GM18499 (cell line): ENCODE results near the gene PCDHGA2.
"Not testable (repeated sequence)": the region's sequence is repeated elsewhere in the genome, so short reads cannot be mapped to it uniquely, and the experiment has no call there.

ENCODE experiments used
- ATAC-seq: cut with Tn5 transposase; IDR thresholded peaks from one replicate; pipeline ENCODE4 v1.9.1; 2021; ENCODE audit warnings: moderate number of reproducible peaks; ENCODE audit not compliant: insufficient read depth, unreplicated experiment

The PCDHGA2 gene

GRCh38 chr5:141375444-141376155 lies 37.0 kb downstream of the PCDHGA2 start:
- ATAC-seq, result not testable (repeated sequence)

DNA sequence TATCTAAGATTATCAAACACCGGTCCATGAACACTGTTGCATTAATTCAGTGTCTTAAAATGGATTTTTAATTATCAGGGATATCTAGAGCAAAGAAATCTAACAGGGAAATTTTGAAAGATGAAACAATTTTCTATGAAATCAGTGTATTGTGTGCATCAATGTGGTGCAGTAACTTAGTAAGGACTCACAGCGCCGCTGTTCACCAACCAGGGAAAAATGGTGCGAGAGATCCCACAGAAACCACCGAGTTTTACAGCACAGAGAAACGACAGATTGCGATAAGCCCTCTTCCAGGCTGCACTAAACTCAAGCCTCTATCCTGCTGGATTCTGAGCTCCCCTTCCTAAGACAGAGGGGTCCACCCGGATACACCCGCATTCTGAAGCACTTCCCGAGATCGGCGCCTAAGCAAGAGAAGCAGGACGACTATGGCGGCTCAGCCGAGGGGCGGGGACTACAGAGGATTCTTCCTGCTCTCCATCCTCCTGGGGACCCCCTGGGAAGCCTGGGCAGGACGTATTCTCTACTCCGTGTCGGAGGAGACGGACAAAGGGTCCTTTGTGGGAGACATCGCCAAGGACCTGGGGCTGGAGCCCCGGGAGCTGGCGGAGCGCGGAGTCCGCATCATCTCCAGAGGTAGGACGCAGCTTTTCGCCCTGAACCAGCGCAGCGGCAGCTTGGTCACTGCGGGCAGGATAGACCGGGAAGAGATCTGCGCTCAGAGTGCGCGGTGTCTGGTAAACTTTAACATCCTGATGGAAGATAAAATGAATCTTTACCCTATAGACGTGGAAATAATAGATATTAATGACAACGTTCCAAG lies 44.1 kb downstream of the PCDHGA2 start, which contains the start of gene PCDHGA7:
PCDHGA7 (plus strand) TSS at position 274 of the 826 bp plus-strand sequence; CDS start at position 432, 158 bp downstream.
- ATAC-seq, result no peak

GRCh38 chr5:141383345-141383744 lies 44.8 kb downstream of the PCDHGA2 start:
- ATAC-seq, result no peak

DNA sequence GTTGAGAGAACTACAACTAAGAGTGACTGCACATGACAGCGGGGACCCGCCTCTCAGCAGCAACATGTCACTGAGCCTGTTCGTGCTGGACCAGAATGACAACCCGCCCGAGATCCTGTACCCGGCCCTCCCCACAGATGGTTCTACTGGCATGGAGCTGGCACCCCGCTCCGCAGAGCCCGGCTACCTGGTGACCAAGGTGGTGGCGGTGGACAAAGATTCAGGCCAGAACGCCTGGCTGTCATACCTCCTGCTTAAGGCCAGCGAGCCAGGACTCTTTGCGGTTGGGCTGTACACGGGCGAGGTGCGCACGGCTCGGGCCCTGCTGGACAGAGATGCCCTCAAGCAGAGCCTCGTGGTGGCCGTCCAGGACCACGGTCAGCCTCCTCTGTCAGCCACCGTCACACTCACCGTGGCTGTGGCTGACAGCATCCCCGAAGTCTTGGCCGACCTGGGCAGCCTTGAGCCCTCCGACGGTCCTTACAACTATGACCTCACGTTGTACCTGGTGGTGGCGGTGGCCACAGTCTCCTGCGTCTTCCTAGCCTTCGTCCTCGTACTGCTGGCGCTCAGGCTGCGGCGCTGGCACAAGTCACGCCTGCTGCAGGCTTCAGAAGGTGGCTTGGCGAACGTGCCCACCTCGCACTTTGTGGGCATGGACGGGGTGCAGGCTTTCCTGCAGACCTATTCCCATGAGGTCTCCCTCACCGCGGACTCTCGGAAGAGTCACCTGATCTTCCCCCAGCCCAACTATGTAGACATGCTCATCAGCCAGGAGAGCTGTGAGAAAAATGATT lies 46.1 kb downstream of the PCDHGA2 start:
- ATAC-seq, result no peak

DNA sequence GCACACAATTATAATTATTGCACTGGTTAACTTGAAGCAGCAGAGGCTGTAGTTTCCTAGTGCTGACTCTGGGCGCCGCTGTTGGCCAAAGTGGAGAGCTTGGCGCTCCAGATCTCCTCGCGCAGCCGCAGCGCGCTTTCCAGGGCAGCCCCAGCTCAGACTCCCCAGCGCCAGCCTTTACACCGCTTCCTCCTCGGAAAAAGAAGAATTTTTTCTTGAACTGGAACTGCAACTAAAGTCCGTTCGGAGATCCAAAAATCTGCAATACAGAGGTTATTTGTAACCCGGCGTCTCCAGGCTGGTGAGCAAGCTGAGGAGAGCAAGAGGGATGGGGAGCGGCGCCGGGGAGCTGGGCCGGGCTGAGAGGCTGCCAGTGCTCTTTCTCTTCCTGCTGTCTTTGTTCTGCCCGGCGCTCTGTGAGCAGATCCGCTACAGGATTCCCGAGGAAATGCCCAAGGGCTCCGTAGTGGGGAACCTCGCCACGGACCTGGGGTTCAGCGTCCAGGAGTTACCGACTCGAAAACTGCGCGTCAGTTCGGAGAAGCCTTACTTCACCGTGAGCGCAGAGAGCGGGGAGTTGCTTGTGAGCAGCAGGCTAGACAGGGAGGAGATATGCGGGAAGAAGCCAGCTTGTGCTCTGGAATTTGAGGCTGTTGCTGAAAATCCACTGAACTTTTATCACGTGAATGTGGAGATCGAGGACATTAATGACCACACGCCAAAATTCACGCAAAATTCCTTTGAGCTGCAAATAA lies 49.2 kb downstream of the PCDHGA2 start, which contains the start of gene PCDHGB4:
PCDHGB4 (plus strand) TSS at position 142 of the 755 bp plus-strand sequence; CDS start at position 329, 187 bp downstream.
- ATAC-seq, result not testable (repeated sequence)

- ATAC-seq, result no peak
Measured at GRCh38 chr5:141388661-141389060, 50.1 kb downstream of the PCDHGA2 start.

- ATAC-seq, result no peak
Measured at GRCh38 chr5:141389153-141390042, 50.8 kb downstream of the PCDHGA2 start.

DNA sequence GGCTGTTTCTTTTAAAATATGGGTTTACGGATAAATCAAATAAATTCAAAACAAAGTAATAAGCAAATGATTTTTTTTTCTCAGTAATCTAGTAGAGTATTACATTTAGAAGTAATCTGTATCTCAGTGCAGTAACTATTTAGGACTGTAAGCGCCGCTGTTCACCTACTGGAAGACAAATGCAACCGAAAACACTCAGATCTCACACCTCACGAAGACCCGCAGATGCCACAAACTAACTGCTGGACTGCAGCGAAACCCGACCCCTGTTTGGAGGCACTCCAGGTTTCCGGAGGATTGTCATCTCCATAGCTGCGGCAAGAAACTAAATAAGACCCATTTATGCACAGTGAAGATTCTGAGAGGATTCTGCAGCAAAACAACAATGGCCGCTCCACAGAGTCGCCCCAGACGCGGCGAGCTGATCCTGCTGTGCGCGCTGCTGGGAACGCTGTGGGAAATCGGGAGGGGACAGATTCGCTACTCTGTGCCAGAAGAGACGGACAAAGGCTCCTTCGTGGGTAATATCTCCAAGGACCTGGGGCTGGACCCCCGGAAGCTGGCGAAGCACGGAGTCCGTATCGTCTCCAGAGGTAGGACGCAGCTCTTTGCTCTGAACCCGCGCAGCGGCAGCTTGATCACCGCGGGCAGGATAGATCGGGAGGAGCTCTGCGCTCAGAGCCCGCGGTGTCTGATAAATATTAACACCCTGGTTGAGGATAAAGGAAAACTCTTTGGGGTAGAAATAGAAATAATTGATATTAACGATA lies 54.1 kb downstream of the PCDHGA2 start, which contains the start of gene PCDHGA8:
PCDHGA8 (plus strand) TSS at position 205 of the 770 bp plus-strand sequence; CDS start at position 386, 181 bp downstream.
- ATAC-seq, result no peak
